ENCODE measurements around the gene LGALSL. TPM values are rescaled to one million over a fixed set of nuclear protein-coding genes. Genes with fewer than 3 reads are reported as not detected.

The LGALSL gene
- polyA plus RNA-seq, 1 donor (not counting 4 experiments of a cell fraction or from before 2014, with no cell fraction given) = 55.4 TPM

DNA sequence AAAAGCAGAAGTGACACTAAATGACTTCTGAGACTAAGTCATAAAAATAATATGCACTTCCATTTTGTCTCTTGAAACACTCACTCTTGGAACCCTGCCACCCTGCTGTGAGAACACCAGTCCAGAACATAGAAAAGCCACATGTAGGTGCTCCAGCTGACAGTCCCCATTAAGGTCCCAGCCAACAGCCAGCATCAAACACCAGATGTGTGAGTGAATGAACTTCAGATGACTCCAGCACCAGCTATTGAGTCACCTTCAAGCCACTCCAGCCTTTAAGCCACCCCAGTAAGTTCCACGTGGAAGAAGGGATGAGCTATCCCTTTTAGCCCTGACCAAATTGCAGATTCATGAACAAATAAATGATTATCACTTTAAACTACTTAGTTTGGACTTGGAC, 31.5 kb upstream of the LGALSL start:
- no peak overlapping the region for H3K9ac ChIP-seq (ENCODE audit: control insufficient read depth, extremely low read depth, insufficient read depth, low read length)
- H3K4me3 ChIP-seq (ENCODE audit: control insufficient read depth in 2 of 3, extremely low read depth in 1 of 3, insufficient read depth in 2 of 3, low read depth in 1 of 3, low read length in 3 of 3) = no peak overlapping the region
- dilution Hi-C loops (cut with MboI; ENCODE audit: extremely low pct_ligation_motif_present, low sequenced_read_pairs) = no loop called here
- DNase-seq (ENCODE audit: low read depth, low spot score) (no peak), FAIRE-seq (no peak)
- no peaks in the 10 kb centered on the region for H3K9me3 ChIP-seq (ENCODE audit: control insufficient read depth, low read depth, low read length)
- H4K20me1 ChIP-seq (ENCODE audit: control insufficient read depth, extremely low read depth, insufficient read depth, low read length) = no peaks in the 10 kb centered on the region
- H3K79me2 ChIP-seq (ENCODE audit: control insufficient read depth, insufficient read depth, low read length) = no peaks in the 10 kb centered on the region
- no peak overlapping the region for H3K4me2 ChIP-seq (ENCODE audit: control insufficient read depth, extremely low read depth, insufficient read depth, low read depth, low read length)
- H3K27me3 ChIP-seq (ENCODE audit: control insufficient read depth, extremely low read depth, insufficient read depth, low read length) = no peaks in the 10 kb centered on the region
- no peak overlapping the region for H3K27ac ChIP-seq (ENCODE audit: control insufficient read depth, insufficient read depth, low read length)
- H3K4me1 ChIP-seq (ENCODE audit: control insufficient read depth, extremely low read depth, insufficient read depth, low read length) = peaks cover 8% of the 10 kb centered on the region
- H3K36me3 ChIP-seq (ENCODE audit: control insufficient read depth in 2 of 2, extremely low read depth in 1 of 2, insufficient read depth in 2 of 2, low read length in 2 of 2) = no peaks in the 10 kb centered on the region
- no peak overlapping the region for H2AFZ ChIP-seq (ENCODE audit: control insufficient read depth, low read length)
- H3K9me1 ChIP-seq (ENCODE audit: control insufficient read depth, extremely low read depth, insufficient read depth, low read length) = no peaks in the 10 kb centered on the region
- TF ChIP-seq EZH2 (IDR thresholded peaks at IDR 0.05; ENCODE audit: low read length) = no peak
- TF ChIP-seq, protein P1, sequence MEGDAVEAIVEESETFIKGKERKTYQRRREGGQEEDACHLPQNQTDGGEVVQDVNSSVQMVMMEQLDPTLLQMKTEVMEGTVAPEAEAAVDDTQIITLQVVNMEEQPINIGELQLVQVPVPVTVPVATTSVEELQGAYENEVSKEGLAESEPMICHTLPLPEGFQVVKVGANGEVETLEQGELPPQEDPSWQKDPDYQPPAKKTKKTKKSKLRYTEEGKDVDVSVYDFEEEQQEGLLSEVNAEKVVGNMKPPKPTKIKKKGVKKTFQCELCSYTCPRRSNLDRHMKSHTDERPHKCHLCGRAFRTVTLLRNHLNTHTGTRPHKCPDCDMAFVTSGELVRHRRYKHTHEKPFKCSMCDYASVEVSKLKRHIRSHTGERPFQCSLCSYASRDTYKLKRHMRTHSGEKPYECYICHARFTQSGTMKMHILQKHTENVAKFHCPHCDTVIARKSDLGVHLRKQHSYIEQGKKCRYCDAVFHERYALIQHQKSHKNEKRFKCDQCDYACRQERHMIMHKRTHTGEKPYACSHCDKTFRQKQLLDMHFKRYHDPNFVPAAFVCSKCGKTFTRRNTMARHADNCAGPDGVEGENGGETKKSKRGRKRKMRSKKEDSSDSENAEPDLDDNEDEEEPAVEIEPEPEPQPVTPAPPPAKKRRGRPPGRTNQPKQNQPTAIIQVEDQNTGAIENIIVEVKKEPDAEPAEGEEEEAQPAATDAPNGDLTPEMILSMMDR (optimal IDR thresholded peaks at IDR 0.05 in 1 of 3, IDR thresholded peaks at IDR 0.05 in 1 of 3, conservative IDR thresholded peaks at IDR 0.05 in 1 of 3; ENCODE audit: extremely low read depth in 1 of 3, insufficient read depth in 2 of 3, low read length in 3 of 3) = no peak

GRCh38 chr2:64423303-64423702, 30.7 kb upstream of the LGALSL start:
- Histone ChIP-seq H3K4me2 (ENCODE audit: control insufficient read depth, extremely low read depth, insufficient read depth, low read depth, low read length) (no peak overlapping the region), H4K20me1 (ENCODE audit: control insufficient read depth, extremely low read depth, insufficient read depth, low read length) (no peaks in the 10 kb centered on the region), H3K27ac (ENCODE audit: control insufficient read depth, insufficient read depth, low read length) (no peak overlapping the region), H3K36me3 (ENCODE audit: control insufficient read depth in 2 of 2, extremely low read depth in 1 of 2, insufficient read depth in 2 of 2, low read length in 2 of 2) (no peaks in the 10 kb centered on the region), H3K9me3 (ENCODE audit: control insufficient read depth, low read depth, low read length) (no peaks in the 10 kb centered on the region), H2AFZ (ENCODE audit: control insufficient read depth, low read length) (no peak overlapping the region), H3K4me3 (ENCODE audit: control insufficient read depth in 2 of 3, extremely low read depth in 1 of 3, insufficient read depth in 2 of 3, low read depth in 1 of 3, low read length in 3 of 3) (no peak overlapping the region), H3K9me1 (ENCODE audit: control insufficient read depth, extremely low read depth, insufficient read depth, low read length) (no peaks in the 10 kb centered on the region), H3K27me3 (ENCODE audit: control insufficient read depth, extremely low read depth, insufficient read depth, low read length) (no peaks in the 10 kb centered on the region), H3K79me2 (ENCODE audit: control insufficient read depth, insufficient read depth, low read length) (no peaks in the 10 kb centered on the region), H3K4me1 (ENCODE audit: control insufficient read depth, extremely low read depth, insufficient read depth, low read length) (peaks cover 8% of the 10 kb centered on the region), H3K9ac (ENCODE audit: control insufficient read depth, extremely low read depth, insufficient read depth, low read length) (no peak overlapping the region)
- dilution Hi-C loops (cut with MboI; ENCODE audit: extremely low pct_ligation_motif_present, low sequenced_read_pairs) = no loop called here
- TF ChIP-seq EZH2 (IDR thresholded peaks at IDR 0.05; ENCODE audit: low read length) = no peak
- TF ChIP-seq, protein P1 (optimal IDR thresholded peaks at IDR 0.05 in 1 of 3, IDR thresholded peaks at IDR 0.05 in 1 of 3, conservative IDR thresholded peaks at IDR 0.05 in 1 of 3; ENCODE audit: extremely low read depth in 1 of 3, insufficient read depth in 2 of 3, low read length in 3 of 3) = no peak
- FAIRE-seq (no peak), DNase-seq (ENCODE audit: low read depth, low spot score) (no peak)
